SK-N-SH (cell line): ENCODE results near the gene CLCNKB. TPM values are rescaled to one million over a fixed set of nuclear protein-coding genes. Genes with fewer than 3 reads are reported as not detected.
"Not testable (repeated sequence)": the region's sequence is repeated elsewhere in the genome, so short reads cannot be mapped to it uniquely, and the experiment has no call there.

Experiments used
- CTCF ChIA-PET: fragments of 300-600, 350-600 bp; formaldehyde crosslinking; extraction: SDS; loops from one replicate; lab custom pipeline; 2021; lab: Yijun Ruan, JAX
- POLR2A ChIA-PET: fragments of 350-600 bp; sonication (Branson Sonifier 250); formaldehyde crosslinking; extraction: SDS; loops from one replicate; lab custom pipeline; 2020; ENCODE audit warnings: antibody characterized with exemption, inconsistent platforms; lab: Yijun Ruan, JAX
- DNase-seq: peaks from one replicate; pipeline ENCODE4 v3.0.0; 2012
- H2AFZ ChIP-seq: fragments of 200-600 bp; sonication (generic); 2 replicates; pipeline ENCODE4 v1.8.1; 2016; ENCODE audit warnings: antibody characterized with exemption, mild to moderate bottlenecking, low read depth
- H3F3A ChIP-seq: fragments of 200-600 bp; sonication (generic); replicated peaks from 2 replicates; pipeline ENCODE3; 2016; ENCODE audit warnings: antibody characterized with exemption, mild to moderate bottlenecking; ENCODE audit not compliant: insufficient read depth
- H3K27ac ChIP-seq, 2 experiments: fragments of 200-500 bp in 1 of 2; fragments of 200-600 bp in 1 of 2; sonication (Bioruptor generic) in 1 of 2; sonication (generic), shearing (Covaris generic) in 1 of 2; 2 replicates each; pipeline versions ENCODE4 v1.5.1 to v1.6.1; 2014 to 2016; ENCODE audit warnings: low read depth in 2 of 2, inconsistent platforms in 1 of 2, low read length in 1 of 2, mild to moderate bottlenecking in 1 of 2, mixed read lengths in 1 of 2
- H3K27me3 ChIP-seq: fragments of 200-600 bp; sonication (generic), shearing (Covaris generic); 2 replicates; pipeline ENCODE4 v1.6.1; 2016; ENCODE audit warnings: mixed run types; ENCODE audit not compliant: insufficient read depth
- H3K36me3 ChIP-seq, 2 experiments: fragments of 200-500 bp in 1 of 2; fragments of 200-600 bp in 1 of 2; sonication (Bioruptor generic) in 1 of 2; sonication (generic) in 1 of 2; replicated peaks in 1 of 2; 2 replicates each; pipeline versions ENCODE3 to v1.5.1; 2014 to 2016; ENCODE audit warnings: low read length in 1 of 2, mild to moderate bottlenecking in 1 of 2; ENCODE audit not compliant: insufficient read depth in 2 of 2, control insufficient read depth in 1 of 2
- H3K4me1 ChIP-seq, 2 experiments: fragments of 200-500 bp in 1 of 2; fragments of 200-600 bp in 1 of 2; sonication (Bioruptor generic) in 1 of 2; sonication (generic), shearing (Covaris generic) in 1 of 2; 2 replicates each; pipeline versions ENCODE4 v1.5.1 to v1.6.1; 2014 to 2016; ENCODE audit warnings: low read depth in 1 of 2, low read length in 1 of 2, mixed run types in 1 of 2; ENCODE audit not compliant: insufficient read depth in 2 of 2, control insufficient read depth in 1 of 2
- H3K4me2 ChIP-seq: fragments of 200-600 bp; sonication (generic), shearing (Covaris generic); 2 replicates; pipeline ENCODE4 v1.6.1; 2017; ENCODE audit warnings: mixed run types
- H3K4me3 ChIP-seq, 2 experiments: fragments of 200-500 bp in 1 of 2; fragments of 200-600 bp in 1 of 2; sonication (Bioruptor generic) in 1 of 2; sonication (generic), shearing (Covaris generic) in 1 of 2; 2 replicates each; pipeline versions ENCODE4 v1.5.1 to v1.8.1; 2014 to 2016; ENCODE audit warnings: low read depth in 2 of 2, inconsistent platforms in 1 of 2, low read length in 1 of 2, mild to moderate bottlenecking in 1 of 2, mixed read lengths in 1 of 2, moderate library complexity in 1 of 2
- H3K79me2 ChIP-seq: fragments of 200-600 bp; sonication (generic); 2 replicates; pipeline ENCODE4 v1.8.1; 2017; ENCODE audit warnings: mild to moderate bottlenecking; ENCODE audit not compliant: insufficient read depth
- H3K9ac ChIP-seq: fragments of 200-600 bp; sonication (generic); 2 replicates; pipeline ENCODE4 v1.6.1; 2017; ENCODE audit warnings: mixed run types
- H3K9me2 ChIP-seq: fragments of 200-600 bp; sonication (generic); 2 replicates; pipeline ENCODE4 v1.6.1; 2017; ENCODE audit warnings: mixed run types
- H3K9me3 ChIP-seq: fragments of 200-600 bp; sonication (generic); 2 replicates; pipeline ENCODE4 v1.6.1; 2017; ENCODE audit warnings: mixed run types, mild to moderate bottlenecking, moderate library complexity
- H4K20me1 ChIP-seq: fragments of 200-600 bp; sonication (generic); 2 replicates; pipeline ENCODE4 v1.6.1; 2017; ENCODE audit warnings: mild to moderate bottlenecking, mixed run types; ENCODE audit not compliant: insufficient read depth
- CHD2 ChIP-seq: fragments of 150-350 bp; IDR thresholded peaks from 2 replicates; pipeline ENCODE4 v1.6.1; 2018; ENCODE audit warnings: low read length; ENCODE audit not compliant: partially characterized antibody
- EZH2phosphoT487 ChIP-seq: fragments of 200-600 bp; sonication (generic); IDR thresholded peaks from 2 replicates; pipeline ENCODE4 v1.6.1; 2017; ENCODE audit warnings: low read depth, mixed run types, mild to moderate bottlenecking, antibody characterized with exemption, moderate library complexity, borderline replicate concordance
- FOSL2 ChIP-seq: IDR thresholded peaks from 2 replicates; pipeline ENCODE4 v1.4.0; 2012; ENCODE audit warnings: low read depth, mild to moderate bottlenecking, moderate library complexity, borderline replicate concordance
- FOXJ3 ChIP-seq: sonication (generic); formaldehyde crosslinking; IDR thresholded peaks from 2 replicates; pipeline ENCODE4 v1.5.1; 2020; ENCODE audit warnings: mild to moderate bottlenecking, missing genetic modification reagents
- FOXM1 ChIP-seq: IDR thresholded peaks from 2 replicates; pipeline ENCODE4 v1.4.0; 2012; ENCODE audit warnings: low read depth, mild to moderate bottlenecking
- GABPA ChIP-seq: IDR thresholded peaks from 2 replicates; pipeline ENCODE4 v1.4.0; 2012; ENCODE audit warnings: low read depth, mild to moderate bottlenecking
- JUND ChIP-seq: IDR thresholded peaks from 2 replicates; pipeline ENCODE4 v1.4.0; 2012
- MEF2A ChIP-seq: IDR thresholded peaks from 2 replicates; pipeline ENCODE4 v1.4.0; 2012; ENCODE audit warnings: low read depth, borderline replicate concordance
- MXI1 ChIP-seq: IDR thresholded peaks from 2 replicates; pipeline ENCODE4 v1.6.1; 2012; ENCODE audit warnings: mild to moderate bottlenecking, low read depth, low read length, improper control_type of control experiment
- NRF1 ChIP-seq: IDR thresholded peaks from 2 replicates; pipeline ENCODE4 v1.6.1; 2012; ENCODE audit warnings: low read depth, mild to moderate bottlenecking, low read length
- POLR2AphosphoS5 ChIP-seq: IDR thresholded peaks from 2 replicates; pipeline ENCODE4 v1.6.1; 2012; ENCODE audit warnings: low read depth, low read length
- RAD21 ChIP-seq: IDR thresholded peaks from 2 replicates; pipeline ENCODE4 v1.6.1; 2012; ENCODE audit warnings: mild to moderate bottlenecking, low read length
- RCOR1 ChIP-seq: fragments of 150-350 bp; IDR thresholded peaks from 2 replicates; pipeline ENCODE4 v1.6.1; 2017; ENCODE audit warnings: antibody characterized with exemption, low read length
- RXRA ChIP-seq: IDR thresholded peaks from 2 replicates; pipeline ENCODE4 v1.4.0; 2012; ENCODE audit warnings: low read depth, mild to moderate bottlenecking, borderline replicate concordance
- SMC3 ChIP-seq: IDR thresholded peaks from 2 replicates; pipeline ENCODE4 v1.6.1; 2012; ENCODE audit warnings: low read depth, low read length, improper control_type of control experiment
- TAF1 ChIP-seq: IDR thresholded peaks from 2 replicates; pipeline ENCODE4 v1.6.1; 2012; ENCODE audit warnings: low read depth, mild to moderate bottlenecking, low read length, moderate library complexity, borderline replicate concordance
- TEAD4 ChIP-seq: IDR thresholded peaks from 2 replicates; pipeline ENCODE4 v1.4.0; 2012; ENCODE audit warnings: mild to moderate bottlenecking, borderline replicate concordance; ENCODE audit not compliant: insufficient read depth
- YY1 ChIP-seq: IDR thresholded peaks from 2 replicates; pipeline ENCODE4 v1.4.0; 2012; ENCODE audit warnings: low read depth, mild to moderate bottlenecking
- WGBS: methylation state at CpG from one replicate; pipeline ENCODE4 v1.1.6; 2017; ENCODE audit warnings: low lambda C conversion rate; 5-methylcytosine and 5-hydroxymethylcytosine counted together
- polyA plus RNA-seq, 3 experiments: library from polyadenylated mRNA; depleted of rRNA; stranded (reverse); fragments of >200 nt; gene quantifications; 2 replicates each; pipeline ENCODE4 v1.2.3, GENCODE V29; 2012
- TF ChIP-seq, protein P1 (sequence below): IDR thresholded peaks from 2 replicates; pipeline ENCODE4 v1.4.0; 2012; ENCODE audit warnings: low read depth, borderline replicate concordance
- TF ChIP-seq, protein P2 (sequence below): IDR thresholded peaks from 2 replicates; pipeline ENCODE4 v1.4.0; 2012; ENCODE audit warnings: low read depth

CLCNKB gene
- polyA plus RNA-seq, 1 of the 3 experiments (the other 2 are of a cell fraction), result 0.41 TPM

DNA sequence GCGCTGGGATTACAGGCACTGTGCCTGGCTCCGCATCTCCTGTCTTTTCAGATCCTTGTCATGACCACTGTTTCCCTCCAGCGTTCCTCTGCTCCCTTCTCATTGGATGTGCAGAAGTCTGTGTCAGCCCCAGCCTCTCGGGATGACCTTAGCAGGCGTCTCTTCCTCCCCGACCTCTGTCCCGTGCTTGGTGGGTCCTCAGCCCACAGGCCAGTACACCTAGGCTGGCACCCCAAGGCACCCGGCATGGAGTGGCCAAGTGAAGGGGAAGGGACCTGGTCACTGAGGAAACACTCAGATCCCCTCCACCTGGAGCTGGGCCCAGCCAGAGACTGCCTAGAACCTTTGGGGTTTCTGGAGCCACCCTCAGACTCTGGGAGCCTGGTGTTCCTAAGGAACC lies 2.4 kb upstream of the CLCNKB start:
- Histone ChIP-seq H3K27me3 (no peaks in the 10 kb centered on the region), H3K9me2 (no peaks in the 10 kb centered on the region), H3K27ac (no peak overlapping the region), H3F3A (no peaks in the 10 kb centered on the region), H3K4me2 (no peak overlapping the region), H3K36me3 (no peaks in the 10 kb centered on the region)
- CTCF ChIA-PET, result interaction anchor here (1.7 kb wide), 1 partner anchor 44 kb away, joined by 3 read pairs; no protein-coding TSS in a partner anchor
- WGBS, result 64% methylated on average over 7 of the region's 8 CpGs
- DNase-seq, result no peak
- TF ChIP-seq RXRA, result no peak
- TF ChIP-seq CHD2, result no peak
- no peak for TF ChIP-seq GABPA
- no peak for TF ChIP-seq EZH2phosphoT487
- no peak for TF ChIP-seq MEF2A
- no peak for TF ChIP-seq RCOR1
- TF ChIP-seq TEAD4, result no peak
- no peak for TF ChIP-seq TAF1
- no peak for TF ChIP-seq FOSL2
- TF ChIP-seq SMC3, result no peak
- no peak for TF ChIP-seq POLR2AphosphoS5
- TF ChIP-seq RAD21, result no peak
- TF ChIP-seq JUND, result no peak
- TF ChIP-seq, protein P1, sequence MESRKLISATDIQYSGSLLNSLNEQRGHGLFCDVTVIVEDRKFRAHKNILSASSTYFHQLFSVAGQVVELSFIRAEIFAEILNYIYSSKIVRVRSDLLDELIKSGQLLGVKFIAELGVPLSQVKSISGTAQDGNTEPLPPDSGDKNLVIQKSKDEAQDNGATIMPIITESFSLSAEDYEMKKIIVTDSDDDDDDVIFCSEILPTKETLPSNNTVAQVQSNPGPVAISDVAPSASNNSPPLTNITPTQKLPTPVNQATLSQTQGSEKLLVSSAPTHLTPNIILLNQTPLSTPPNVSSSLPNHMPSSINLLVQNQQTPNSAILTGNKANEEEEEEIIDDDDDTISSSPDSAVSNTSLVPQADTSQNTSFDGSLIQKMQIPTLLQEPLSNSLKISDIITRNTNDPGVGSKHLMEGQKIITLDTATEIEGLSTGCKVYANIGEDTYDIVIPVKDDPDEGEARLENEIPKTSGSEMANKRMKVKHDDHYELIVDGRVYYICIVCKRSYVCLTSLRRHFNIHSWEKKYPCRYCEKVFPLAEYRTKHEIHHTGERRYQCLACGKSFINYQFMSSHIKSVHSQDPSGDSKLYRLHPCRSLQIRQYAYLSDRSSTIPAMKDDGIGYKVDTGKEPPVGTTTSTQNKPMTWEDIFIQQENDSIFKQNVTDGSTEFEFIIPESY, result no peak
- TF ChIP-seq FOXJ3 (CRISPR knock-in tag), result no peak
- TF ChIP-seq, all 33 proteins: peak for 0
- H3K9me3 ChIP-seq, result no peaks in the 10 kb centered on the region
- no peak overlapping the region for H3K9ac ChIP-seq
- POLR2A ChIA-PET, result no interaction called here
- H3K79me2 ChIP-seq, result no peaks in the 10 kb centered on the region
- no peak overlapping the region for H2AFZ ChIP-seq
- H4K20me1 ChIP-seq, result no peaks in the 10 kb centered on the region
- no peaks in the 10 kb centered on the region; a peak in 1 of 4 replicates for H3K4me1 ChIP-seq
- no peak overlapping the region for H3K4me3 ChIP-seq

DNA sequence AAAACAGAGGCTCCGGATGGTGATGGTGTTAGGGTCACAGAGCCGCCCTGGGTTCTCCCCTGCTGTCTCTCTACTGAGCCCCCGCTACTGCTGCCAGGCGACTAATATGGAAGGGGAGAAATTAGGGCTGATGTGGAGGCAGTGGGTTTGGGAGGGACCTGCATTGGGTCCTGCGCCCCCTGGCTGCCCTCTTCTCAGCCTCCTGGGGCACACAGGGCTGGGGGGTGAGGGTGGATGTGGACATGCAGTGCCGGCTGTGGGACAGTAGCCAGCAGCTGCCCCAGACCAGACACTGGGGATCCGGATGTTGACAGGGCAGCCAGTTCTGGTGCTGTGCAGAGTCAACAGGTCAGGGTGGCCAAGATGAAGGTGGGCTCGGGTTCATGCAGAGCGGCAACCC lies 1.5 kb upstream of the CLCNKB start:
- TF ChIP-seq NRF1 (no peak), MEF2A (no peak), YY1 (no peak), MXI1 (no peak), FOXM1 (no peak), EZH2phosphoT487 (no peak), GABPA (no peak)
- TF ChIP-seq, protein P2, sequence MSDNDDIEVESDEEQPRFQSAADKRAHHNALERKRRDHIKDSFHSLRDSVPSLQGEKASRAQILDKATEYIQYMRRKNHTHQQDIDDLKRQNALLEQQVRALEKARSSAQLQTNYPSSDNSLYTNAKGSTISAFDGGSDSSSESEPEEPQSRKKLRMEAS, result no peak
- Histone ChIP-seq H3K36me3 (no peaks in the 10 kb centered on the region), H3K9me2 (no peaks in the 10 kb centered on the region), H3K27me3 (no peaks in the 10 kb centered on the region), H3K27ac (no peak overlapping the region), H3K79me2 (no peaks in the 10 kb centered on the region), H4K20me1 (no peaks in the 10 kb centered on the region), H3K4me2 (no peak overlapping the region), H2AFZ (no peak overlapping the region), H3K4me1 (no peaks in the 10 kb centered on the region; a peak in 1 of 4 replicates), H3K4me3 (no peak overlapping the region), H3F3A (no peaks in the 10 kb centered on the region), H3K9me3 (no peaks in the 10 kb centered on the region), H3K9ac (no peak overlapping the region)
- DNase-seq, result no peak
- POLR2A ChIA-PET, result no interaction called here
- 79% methylated on average over 7 of the region's 9 CpGs for WGBS
- CTCF ChIA-PET, result interaction anchor here (0.7 to 1.6 kb wide), 2 partner anchors 32 to 33 kb away, joined by 3 to 4 read pairs; no protein-coding TSS in a partner anchor

DNA sequence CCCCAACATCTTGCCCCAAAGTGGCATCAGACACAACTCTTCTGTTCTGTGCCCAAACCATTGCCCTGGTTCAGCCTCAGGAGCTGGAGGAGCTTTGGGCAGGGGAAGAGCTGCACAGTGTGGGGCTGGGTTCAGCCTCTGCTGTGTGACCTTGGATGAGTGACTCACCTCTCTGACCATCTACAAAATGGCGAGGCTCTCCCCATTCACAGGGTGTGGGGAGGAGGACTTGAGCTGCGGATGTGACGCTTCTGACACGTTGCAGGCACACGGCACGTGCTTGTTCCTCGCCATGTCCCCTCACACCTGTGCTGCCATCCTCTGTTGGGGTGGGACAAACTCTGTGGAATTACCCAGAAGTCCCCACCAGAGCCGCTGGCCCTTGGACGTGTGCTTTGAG lies 928 bp upstream of the CLCNKB start:
- CTCF ChIA-PET, result interaction anchor here (1.6 kb wide), 1 partner anchor 33 kb away, joined by 4 read pairs; no protein-coding TSS in a partner anchor
- H3K4me2 ChIP-seq, H3K4me1 ChIP-seq, H2AFZ ChIP-seq, H3K79me2 ChIP-seq, H3K4me3 ChIP-seq, H3K36me3 ChIP-seq, H3K9me2 ChIP-seq, POLR2A ChIA-PET, H3K27ac ChIP-seq, H4K20me1 ChIP-seq, H3K9me3 ChIP-seq, DNase-seq, H3K27me3 ChIP-seq, H3K9ac ChIP-seq, H3F3A ChIP-seq: not testable (repeated sequence)
- WGBS, result 80% methylated on average over 2 of the region's 9 CpGs
